HepG2 (cell line): ENCODE data around the gene ZNF12.
"Not testable (repeated sequence)": the region's sequence is repeated elsewhere in the genome, so short reads cannot be mapped to it uniquely, and the experiment has no call there.

Source experiments
- CTCF ChIP-seq: sonication (generic); formaldehyde crosslinking; IDR thresholded peaks from 2 replicates; pipeline ENCODE4 v1.5.0; 2020; ENCODE audit warnings: mild to moderate bottlenecking, missing genetic modification reagents, moderate library complexity
- FOXJ3 ChIP-seq: sonication (generic); formaldehyde crosslinking; IDR thresholded peaks from 2 replicates; pipeline ENCODE4 v1.4.0; 2020; ENCODE audit warnings: missing genetic modification reagents, mild to moderate bottlenecking, borderline replicate concordance
- HINFP ChIP-seq: sonication (generic); formaldehyde crosslinking; IDR thresholded peaks from 2 replicates; pipeline ENCODE4 v1.4.0; 2020; ENCODE audit warnings: low read depth, mild to moderate bottlenecking, missing genetic modification reagents
- HNRNPK ChIP-seq: fragments of 200-400 bp; formaldehyde crosslinking; IDR thresholded peaks from 2 replicates; pipeline ENCODE4 v1.6.1; 2018; ENCODE audit warnings: low read length, low read depth, moderate library complexity, mild to moderate bottlenecking; ENCODE audit not compliant: poor library complexity, severe bottlenecking
- JUND ChIP-seq: sonication (generic); formaldehyde crosslinking; IDR thresholded peaks from 2 replicates; pipeline ENCODE4 v1.8.0; 2022; ENCODE audit warnings: mild to moderate bottlenecking, missing genetic modification reagents
- KLF11 ChIP-seq: IDR thresholded peaks from 2 replicates; pipeline ENCODE4 v1.6.1; 2016; ENCODE audit warnings: missing compliant biosample characterization
- MAF1 ChIP-seq: sonication (generic); formaldehyde crosslinking; IDR thresholded peaks from 2 replicates; pipeline ENCODE4 v1.5.0; 2020; ENCODE audit warnings: missing genetic modification reagents, borderline replicate concordance
- MEF2D ChIP-seq: sonication (generic); formaldehyde crosslinking; IDR thresholded peaks from 2 replicates; pipeline ENCODE4 v1.5.1; 2020; ENCODE audit warnings: mild to moderate bottlenecking, missing genetic modification reagents
- NFIC ChIP-seq: IDR thresholded peaks from 2 replicates; pipeline ENCODE4 v1.6.1; 2012; ENCODE audit warnings: mild to moderate bottlenecking, low read length, inconsistent platforms
- POLR2A ChIP-seq, 2 experiments: IDR thresholded peaks; 2 replicates each; pipeline ENCODE4 v1.6.1; 2011; ENCODE audit warnings: low read depth in 2 of 2, low read length in 2 of 2, mild to moderate bottlenecking in 1 of 2, moderate library complexity in 1 of 2; ENCODE audit not compliant: insufficient read depth in 1 of 2
- POLR2AphosphoS2 ChIP-seq: IDR thresholded peaks from 2 replicates; pipeline ENCODE4 v1.6.1; 2011; ENCODE audit warnings: low read depth, low read length, improper control_type of control experiment
- RFX1 ChIP-seq: fragments of 450-650 bp; IDR thresholded peaks from 2 replicates; pipeline ENCODE4 v1.6.1; 2017
- ZIK1 ChIP-seq: sonication (generic); formaldehyde crosslinking; IDR thresholded peaks from 2 replicates; pipeline ENCODE4 v1.5.0; 2020; ENCODE audit warnings: mild to moderate bottlenecking, low read depth, missing genetic modification reagents, borderline replicate concordance

GRCh38 chr7:6715898-6716297, 9.2 kb upstream of the ZNF12 start:
- TF ChIP-seq MEF2D; ZIK1; KLF11 (CRISPR knock-in tag); POLR2AphosphoS2; RFX1; HNRNPK; POLR2A (IDR thresholded peaks at IDR 0.05; ENCODE audit: insufficient read depth in 1 of 2, low read depth in 2 of 2, low read length in 2 of 2); NFIC; CTCF (CRISPR knock-in tag); MAF1 (CRISPR knock-in tag); JUND (CRISPR knock-in tag); FOXJ3 (CRISPR knock-in tag); HINFP: not testable (repeated sequence)
